ENCODE measurements around the gene FAM89A. TPM values are rescaled to one million over a fixed set of nuclear protein-coding genes. Genes with fewer than 3 reads are reported as not detected.

The FAM89A gene
- total RNA-seq, 2 donors from 2014 or later, result 8.4 to 24.5 TPM

DNA sequence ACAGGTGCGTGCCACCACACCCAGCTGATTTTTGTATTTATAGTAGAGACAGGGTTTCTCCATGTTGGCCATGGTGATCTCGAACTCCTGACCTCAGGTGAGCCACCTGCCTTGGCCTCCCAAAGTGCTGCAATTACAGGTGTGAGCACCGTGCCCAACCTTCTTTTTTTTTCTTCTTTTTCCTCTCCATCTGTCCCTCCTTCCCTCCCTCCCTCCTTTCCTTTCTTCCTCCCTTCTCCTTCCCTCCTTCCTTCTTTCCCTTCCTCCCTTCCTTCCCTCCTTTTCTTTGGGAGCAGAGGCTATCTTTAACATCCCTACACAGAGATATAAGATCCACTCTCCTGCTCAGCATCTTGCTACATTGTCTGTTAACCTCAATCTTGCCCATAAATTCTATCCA lies 24.4 kb upstream of the FAM89A start:
- Histone ChIP-seq H3K36me3 (no peaks in the 10 kb centered on the region), H3K4me3 (no peak overlapping the region), H3K27me3 (replicated peaks; ENCODE audit: insufficient read depth) (no peaks in the 10 kb centered on the region), H3K4me1 (ENCODE audit: control insufficient read depth in 1 of 2, low read depth in 2 of 2) (no peaks in the 10 kb centered on the region), H3K27ac (no peak overlapping the region), H3K9me3 (no peaks in the 10 kb centered on the region)
- no peak for ATAC-seq (ENCODE audit: insufficient number of reproducible peaks, low FRiP score, low read depth)
- TF ChIP-seq, protein P1, sequence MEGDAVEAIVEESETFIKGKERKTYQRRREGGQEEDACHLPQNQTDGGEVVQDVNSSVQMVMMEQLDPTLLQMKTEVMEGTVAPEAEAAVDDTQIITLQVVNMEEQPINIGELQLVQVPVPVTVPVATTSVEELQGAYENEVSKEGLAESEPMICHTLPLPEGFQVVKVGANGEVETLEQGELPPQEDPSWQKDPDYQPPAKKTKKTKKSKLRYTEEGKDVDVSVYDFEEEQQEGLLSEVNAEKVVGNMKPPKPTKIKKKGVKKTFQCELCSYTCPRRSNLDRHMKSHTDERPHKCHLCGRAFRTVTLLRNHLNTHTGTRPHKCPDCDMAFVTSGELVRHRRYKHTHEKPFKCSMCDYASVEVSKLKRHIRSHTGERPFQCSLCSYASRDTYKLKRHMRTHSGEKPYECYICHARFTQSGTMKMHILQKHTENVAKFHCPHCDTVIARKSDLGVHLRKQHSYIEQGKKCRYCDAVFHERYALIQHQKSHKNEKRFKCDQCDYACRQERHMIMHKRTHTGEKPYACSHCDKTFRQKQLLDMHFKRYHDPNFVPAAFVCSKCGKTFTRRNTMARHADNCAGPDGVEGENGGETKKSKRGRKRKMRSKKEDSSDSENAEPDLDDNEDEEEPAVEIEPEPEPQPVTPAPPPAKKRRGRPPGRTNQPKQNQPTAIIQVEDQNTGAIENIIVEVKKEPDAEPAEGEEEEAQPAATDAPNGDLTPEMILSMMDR (IDR thresholded peaks at IDR 0.05), result no peak
- no peak for DNase-seq (ENCODE audit: low spot score)

DNA sequence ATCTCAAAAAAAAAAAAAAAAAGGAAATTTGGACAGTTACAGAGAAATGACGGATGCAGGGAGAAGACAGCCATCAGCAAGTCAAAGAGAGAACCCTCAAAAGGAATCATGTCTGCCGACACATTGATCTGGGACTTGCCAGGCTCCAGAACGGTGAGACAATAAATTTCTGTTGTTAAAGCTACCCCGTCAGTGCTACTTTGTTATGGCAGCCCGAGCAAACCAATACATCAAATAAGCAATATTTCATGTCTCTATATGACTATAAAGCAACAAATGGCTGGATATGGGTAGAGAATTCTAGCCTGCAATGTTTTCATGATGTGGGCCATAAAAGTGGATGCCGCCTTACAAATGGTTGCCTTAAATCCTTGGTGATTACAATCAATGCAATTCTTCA lies 23.3 kb upstream of the FAM89A start:
- H3K27ac ChIP-seq, result no peak overlapping the region
- no peaks in the 10 kb centered on the region for H3K27me3 ChIP-seq (replicated peaks; ENCODE audit: insufficient read depth)
- no peak for DNase-seq (ENCODE audit: low spot score)
- H3K9me3 ChIP-seq, result no peaks in the 10 kb centered on the region
- TF ChIP-seq, protein P1 (IDR thresholded peaks at IDR 0.05), result no peak
- ATAC-seq (ENCODE audit: insufficient number of reproducible peaks, low FRiP score, low read depth), result no peak
- no peaks in the 10 kb centered on the region for H3K36me3 ChIP-seq
- H3K4me3 ChIP-seq, result no peak overlapping the region
- no peaks in the 10 kb centered on the region for H3K4me1 ChIP-seq (ENCODE audit: control insufficient read depth in 1 of 2, low read depth in 2 of 2)

DNA sequence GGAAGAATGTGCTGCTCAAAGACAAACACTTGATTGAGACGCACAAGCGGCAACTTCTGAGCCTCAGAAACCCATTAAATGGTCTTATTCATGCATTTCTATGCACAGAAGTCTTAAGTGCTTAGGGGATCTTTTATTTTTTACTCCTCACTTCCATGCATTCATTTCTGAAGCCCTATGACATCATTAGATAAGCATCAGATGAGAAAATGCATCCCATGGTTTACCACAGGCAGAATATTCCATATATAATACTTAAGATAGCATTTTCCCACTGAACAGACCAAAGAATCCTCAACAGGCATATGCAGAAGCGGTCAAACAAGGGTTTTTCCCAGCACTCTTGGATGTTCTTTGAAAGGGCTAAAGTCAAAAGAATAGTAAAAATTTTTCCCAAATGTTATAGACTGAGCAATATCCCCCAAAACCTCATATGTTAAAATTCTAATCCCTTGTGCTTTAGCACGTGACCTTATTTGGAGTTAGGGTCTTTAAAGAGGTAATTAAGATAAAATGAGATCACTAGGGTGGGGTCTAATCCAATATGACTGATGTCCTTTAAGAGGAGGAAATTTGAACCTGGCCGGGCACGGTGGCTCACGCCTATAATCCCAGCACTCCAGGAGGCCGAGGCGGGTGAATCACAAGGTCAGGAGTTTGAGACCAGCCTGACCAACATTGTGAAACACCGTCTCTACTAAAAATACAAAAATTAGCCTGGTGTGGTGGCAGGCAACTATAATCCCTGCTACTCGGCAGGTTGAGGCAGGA lies 22.6 kb upstream of the FAM89A start:
- no peak for ATAC-seq (ENCODE audit: insufficient number of reproducible peaks, low FRiP score, low read depth)
- TF ChIP-seq, protein P1 (IDR thresholded peaks at IDR 0.05), result no peak

DNA sequence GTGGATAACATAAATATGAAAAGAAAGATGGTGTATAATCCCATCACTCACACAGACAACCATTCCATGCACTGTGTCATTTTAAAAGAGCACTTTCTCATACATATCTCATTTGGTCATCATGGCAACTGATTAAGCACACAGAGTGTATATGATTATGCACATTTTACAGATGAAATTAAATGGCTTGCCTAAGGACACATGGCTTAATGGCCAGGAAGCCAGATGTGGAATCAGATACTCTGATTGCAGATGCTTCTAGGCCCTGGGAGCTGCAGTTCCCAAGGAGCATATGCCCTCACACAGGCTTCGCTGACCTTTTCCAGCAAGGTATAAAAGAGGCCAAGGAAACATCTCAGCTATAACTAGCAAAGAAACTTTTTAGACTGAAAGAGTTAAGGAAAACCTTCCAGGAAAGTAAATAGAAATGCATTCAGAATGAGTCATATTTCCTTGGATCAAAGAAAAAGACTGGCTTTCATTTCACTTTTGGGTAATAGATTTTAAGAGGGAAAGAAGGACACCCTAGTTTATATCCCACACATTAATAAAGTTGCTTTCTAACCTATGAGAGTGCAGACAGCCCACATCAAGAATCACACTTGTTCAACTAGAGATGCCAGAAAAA lies 19.6 kb upstream of the FAM89A start:
- Histone ChIP-seq H3K4me3 (no peak overlapping the region), H3K36me3 (no peaks in the 10 kb centered on the region), H3K4me1 (ENCODE audit: control insufficient read depth in 1 of 2, low read depth in 2 of 2) (no peaks in the 10 kb centered on the region), H3K27ac (no peak overlapping the region), H3K27me3 (replicated peaks; ENCODE audit: insufficient read depth) (no peaks in the 10 kb centered on the region), H3K9me3 (peaks cover 3% of the 10 kb centered on the region)
- DNase-seq (ENCODE audit: low spot score) (no peak), ATAC-seq (ENCODE audit: insufficient number of reproducible peaks, low FRiP score, low read depth) (no peak)
- TF ChIP-seq, protein P1 (IDR thresholded peaks at IDR 0.05), result no peak

More for the DNA sequence above, 22.6 kb upstream of the FAM89A start:
- H3K9me3 ChIP-seq, result no peaks in the 10 kb centered on the region
- no peaks in the 10 kb centered on the region for H3K36me3 ChIP-seq
- DNase-seq (ENCODE audit: low spot score), result no peak
- H3K27ac ChIP-seq, result no peak overlapping the region
- no peaks in the 10 kb centered on the region for H3K27me3 ChIP-seq (replicated peaks; ENCODE audit: insufficient read depth)
- no peak overlapping the region for H3K4me3 ChIP-seq
- no peaks in the 10 kb centered on the region for H3K4me1 ChIP-seq (ENCODE audit: control insufficient read depth in 1 of 2, low read depth in 2 of 2)

DNA sequence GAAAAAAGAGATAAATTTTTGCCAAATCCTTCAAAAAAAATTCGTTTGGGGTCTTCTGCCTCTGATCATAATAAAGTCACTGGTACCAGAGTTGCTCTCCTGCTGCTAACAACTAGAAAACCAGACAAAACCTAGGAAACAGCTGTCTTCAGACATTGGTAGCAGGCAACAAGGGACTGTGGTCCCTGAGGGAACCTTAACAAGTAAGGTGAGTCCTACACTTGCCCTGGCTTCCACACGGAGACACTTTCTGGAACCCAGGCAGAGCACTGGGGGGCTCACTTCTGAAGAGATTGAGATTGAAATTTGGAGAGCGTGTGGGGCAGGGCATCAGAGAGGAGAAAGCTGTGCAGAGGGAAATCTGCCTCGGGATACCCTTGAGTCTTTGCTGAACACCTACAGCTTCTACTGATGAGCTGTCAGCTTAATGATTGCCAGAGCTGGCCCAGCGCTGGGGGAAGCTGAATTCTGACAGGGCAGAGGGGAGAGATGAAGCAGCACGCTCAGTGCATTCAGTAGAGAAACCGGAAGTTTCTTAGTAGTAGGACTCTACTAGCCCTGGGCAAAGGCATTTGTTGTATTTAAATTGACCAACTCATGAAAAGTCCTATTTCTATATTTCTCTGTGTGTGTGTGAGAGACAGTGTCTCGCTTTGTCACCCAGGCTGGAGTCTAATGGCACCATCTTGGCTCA lies 18.5 kb upstream of the FAM89A start:
- TF ChIP-seq, protein P1 (IDR thresholded peaks at IDR 0.05), result no peak
- ATAC-seq (ENCODE audit: insufficient number of reproducible peaks, low FRiP score, low read depth) (no peak), DNase-seq (ENCODE audit: low spot score) (no peak)
- Histone ChIP-seq H3K4me1 (ENCODE audit: control insufficient read depth in 1 of 2, low read depth in 2 of 2) (peaks cover 4 to 6% of the 10 kb centered on the region in 2 donors), H3K4me3 (no peak overlapping the region), H3K9me3 (peaks cover 3% of the 10 kb centered on the region), H3K27ac (no peak overlapping the region), H3K27me3 (replicated peaks; ENCODE audit: insufficient read depth) (no peaks in the 10 kb centered on the region), H3K36me3 (no peaks in the 10 kb centered on the region)

All from thoracic aorta (tissue), 2 donors.